ENCODE results near the gene SLBP.

GRCh38 chr4:1655676-1656075 is 56.4 kb downstream of the SLBP start:
- TF ChIP-seq RAD21 (IDR thresholded peaks at IDR 0.05; ENCODE audit: low read depth), result no peak
- no peak for TF ChIP-seq TAF1 (IDR thresholded peaks at IDR 0.05; ENCODE audit: low read depth)
- no peak for TF ChIP-seq EP300 (IDR thresholded peaks at IDR 0.05; ENCODE audit: borderline replicate concordance)
- TF ChIP-seq YY1 (IDR thresholded peaks at IDR 0.05; ENCODE audit: low read depth), result no peak
- TF ChIP-seq FOXM1 (IDR thresholded peaks at IDR 0.05; ENCODE audit: borderline replicate concordance, low read depth), result no peak

Measured in Ishikawa (cell line).